ENCODE results near the gene MTMR3.

The MTMR3 gene

DNA sequence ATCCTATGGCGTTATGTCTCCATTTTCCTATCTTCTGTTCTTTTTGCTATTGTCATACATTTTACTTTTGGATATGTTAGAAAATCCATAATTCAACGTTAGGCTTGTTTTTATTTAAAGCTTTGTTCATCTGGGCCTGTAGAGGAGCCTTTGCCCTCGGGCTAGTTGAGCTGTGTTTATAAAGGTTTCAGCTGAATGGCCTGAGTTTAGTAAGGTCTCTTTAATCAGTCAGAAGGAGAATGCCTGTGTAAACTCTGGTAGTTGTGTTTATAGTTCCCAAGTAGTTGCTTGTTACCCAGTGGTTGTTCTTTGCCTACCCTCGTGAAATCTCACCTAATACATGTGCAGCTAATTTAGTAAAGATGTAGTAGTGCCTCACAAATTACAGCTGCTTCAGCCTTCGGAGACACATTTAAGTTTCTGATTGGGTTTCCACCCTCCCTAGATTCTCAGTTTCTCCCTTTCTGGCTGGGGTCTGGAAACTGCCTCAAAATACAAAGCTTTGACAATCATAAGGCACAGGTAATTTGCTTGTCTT is 33.1 kb downstream of the MTMR3 start:
- DNase-seq (ENCODE audit: low read depth in 3 of 3): no peak

DNA sequence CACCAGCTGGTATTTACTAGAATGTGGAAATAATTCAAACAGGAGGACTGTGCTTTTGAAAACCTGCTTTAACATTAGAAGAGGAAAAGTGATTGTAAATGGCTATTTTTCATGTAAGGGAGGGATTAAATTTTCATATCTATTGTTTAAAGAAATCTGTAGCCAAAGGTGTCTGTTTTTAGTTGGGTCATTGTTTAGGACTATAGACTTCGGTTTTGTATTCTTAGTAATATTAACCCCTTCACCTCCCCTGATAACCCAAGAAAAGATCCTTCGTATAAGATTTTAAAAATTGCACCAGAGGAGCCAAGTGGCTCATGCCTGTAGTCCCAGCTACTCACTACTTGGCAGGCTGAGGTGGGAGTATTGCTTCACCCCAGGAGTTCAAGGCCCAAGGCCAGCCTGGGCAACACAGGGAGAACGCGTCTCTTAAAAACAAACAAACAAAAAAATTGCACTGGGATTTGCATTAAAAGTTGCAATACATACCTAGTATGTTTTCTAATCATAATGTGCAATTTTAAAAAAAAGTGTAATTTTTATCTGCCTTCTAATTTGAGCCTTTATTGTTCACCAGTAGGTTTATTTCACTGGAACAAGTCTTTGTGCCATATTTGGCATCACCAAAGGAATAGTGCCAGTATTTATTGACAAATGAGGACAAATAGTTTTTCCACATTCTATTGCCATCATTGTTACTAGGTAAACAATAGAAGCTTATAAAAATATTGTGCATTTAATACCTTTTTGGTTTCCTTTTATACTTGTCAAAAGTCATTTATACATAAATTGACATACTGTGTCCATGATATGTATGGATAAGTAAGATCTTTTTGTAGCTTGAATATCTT is 34.3 kb downstream of the MTMR3 start:
- DNase-seq (ENCODE audit: low read depth in 3 of 3): no peak

DNA sequence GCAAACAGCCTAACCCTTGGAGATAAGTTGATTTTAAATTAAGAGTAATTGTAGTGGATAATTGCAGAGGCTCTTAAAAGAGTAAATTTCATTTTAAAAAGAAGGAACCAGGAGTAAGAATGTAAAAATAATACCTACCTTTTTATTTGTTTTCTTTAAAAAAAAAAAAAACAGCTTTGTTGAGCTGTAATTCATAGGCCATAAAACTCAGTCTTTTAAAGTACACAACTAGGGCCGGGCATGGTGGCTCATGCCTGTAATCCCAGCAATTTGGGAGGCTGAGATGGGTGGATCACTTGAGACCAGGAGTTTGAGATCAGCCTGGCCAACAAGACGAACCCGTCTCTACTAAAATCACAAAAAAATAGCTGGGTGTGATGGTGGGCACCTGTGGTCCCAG is 42.4 kb downstream of the MTMR3 start:
- DNase-seq (ENCODE audit: low read depth in 3 of 3): no peak

DNA sequence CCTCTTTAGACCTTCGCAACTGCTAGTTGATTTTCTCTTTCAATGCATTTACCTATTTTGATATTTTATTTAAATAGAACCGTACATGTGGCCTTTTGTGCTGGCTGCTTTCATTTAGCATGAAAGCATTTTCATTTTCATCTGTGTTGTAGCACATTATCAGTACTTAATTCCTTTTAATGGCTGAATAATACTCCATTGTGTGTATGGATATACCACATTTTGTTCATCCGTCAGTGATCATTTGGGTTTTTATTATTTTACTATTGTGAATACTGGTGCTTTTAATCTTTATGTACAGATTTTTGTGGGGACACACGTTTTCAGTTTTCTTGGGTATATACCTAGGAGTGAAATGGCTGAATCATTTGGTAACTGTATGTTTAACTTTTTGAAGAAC is 43.1 kb downstream of the MTMR3 start:
- DNase-seq (ENCODE audit: low read depth in 3 of 3): no peak

DNA sequence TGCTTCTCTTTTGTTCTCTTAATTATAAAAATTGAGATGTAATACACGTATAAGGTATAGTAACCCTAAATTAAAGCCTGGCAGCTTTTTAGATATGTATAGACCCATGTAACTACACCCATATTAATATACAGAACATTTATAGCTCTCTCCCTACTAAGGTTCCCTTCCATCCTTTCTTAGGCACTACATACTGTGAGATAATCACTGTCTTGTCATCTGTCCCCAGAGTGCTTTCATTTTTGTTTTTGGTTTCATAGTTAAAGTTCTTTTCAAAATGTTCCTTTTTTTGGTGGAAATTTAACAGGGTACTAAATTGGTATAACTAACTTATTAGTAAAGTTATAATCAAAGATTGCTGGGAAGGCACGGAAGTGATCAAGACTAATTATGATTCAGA is 49.2 kb downstream of the MTMR3 start:
- DNase-seq (ENCODE audit: low read depth in 3 of 3): no peak

DNA sequence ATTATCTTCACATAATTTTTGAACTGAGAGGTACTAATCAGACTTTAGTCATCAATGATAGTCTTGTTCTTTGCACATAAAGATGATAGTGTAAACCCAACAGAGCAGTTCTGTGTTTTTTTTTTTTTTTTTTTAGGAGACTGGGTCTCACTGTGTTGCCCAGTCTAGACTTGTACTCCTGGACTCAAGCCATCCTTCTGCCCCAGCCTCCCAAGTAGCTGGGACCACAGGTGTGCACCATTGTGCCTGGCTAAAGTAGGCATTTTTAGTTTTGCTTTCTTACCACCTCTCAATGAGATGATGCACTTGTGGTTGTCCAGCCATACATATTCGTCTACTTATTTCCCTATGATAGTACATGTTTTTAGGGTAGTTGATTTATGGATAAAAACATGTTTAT is 50.6 kb downstream of the MTMR3 start:
- DNase-seq (ENCODE audit: low read depth in 3 of 3): no peak

DNA sequence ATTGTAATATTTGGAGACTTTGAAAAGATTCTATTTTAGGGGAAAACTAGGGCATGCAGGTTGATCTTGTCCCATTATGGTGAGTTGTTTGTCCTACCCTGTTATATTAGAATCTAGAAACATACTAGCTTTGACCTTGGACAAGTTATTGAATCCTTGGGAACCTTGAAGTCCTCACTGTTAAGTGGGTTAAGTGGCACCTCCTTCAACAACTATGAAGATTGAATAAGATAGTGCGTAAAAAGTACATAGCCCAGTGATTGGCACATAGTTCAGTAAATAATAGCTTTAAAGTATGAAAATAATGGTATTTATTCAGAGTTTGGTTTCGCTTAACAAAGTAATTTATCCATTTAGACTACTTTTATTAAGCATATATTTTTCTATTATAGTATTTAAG is 51.6 kb downstream of the MTMR3 start:
- no peak for DNase-seq (ENCODE audit: low read depth in 3 of 3)

DNA sequence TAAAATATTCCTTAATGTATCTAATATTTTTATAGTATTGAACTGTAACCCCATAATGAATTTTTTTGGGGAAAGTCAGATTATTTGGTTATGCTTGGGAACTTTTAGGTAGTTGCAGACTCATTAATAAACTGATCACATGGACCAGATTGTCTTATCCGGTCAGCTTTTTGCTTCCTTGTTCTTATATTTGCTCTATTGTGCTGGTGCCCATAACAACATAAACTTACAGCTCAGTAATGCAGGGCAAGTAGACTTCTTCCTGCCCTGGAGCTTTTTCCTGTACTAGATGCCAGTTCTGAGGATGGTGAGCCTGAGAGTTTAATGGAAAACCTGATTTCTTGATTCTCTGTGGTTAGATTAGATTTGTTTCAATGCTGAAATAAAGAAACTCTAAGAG is 53.2 kb downstream of the MTMR3 start:
- no peak for DNase-seq (ENCODE audit: low read depth in 3 of 3)

DNA sequence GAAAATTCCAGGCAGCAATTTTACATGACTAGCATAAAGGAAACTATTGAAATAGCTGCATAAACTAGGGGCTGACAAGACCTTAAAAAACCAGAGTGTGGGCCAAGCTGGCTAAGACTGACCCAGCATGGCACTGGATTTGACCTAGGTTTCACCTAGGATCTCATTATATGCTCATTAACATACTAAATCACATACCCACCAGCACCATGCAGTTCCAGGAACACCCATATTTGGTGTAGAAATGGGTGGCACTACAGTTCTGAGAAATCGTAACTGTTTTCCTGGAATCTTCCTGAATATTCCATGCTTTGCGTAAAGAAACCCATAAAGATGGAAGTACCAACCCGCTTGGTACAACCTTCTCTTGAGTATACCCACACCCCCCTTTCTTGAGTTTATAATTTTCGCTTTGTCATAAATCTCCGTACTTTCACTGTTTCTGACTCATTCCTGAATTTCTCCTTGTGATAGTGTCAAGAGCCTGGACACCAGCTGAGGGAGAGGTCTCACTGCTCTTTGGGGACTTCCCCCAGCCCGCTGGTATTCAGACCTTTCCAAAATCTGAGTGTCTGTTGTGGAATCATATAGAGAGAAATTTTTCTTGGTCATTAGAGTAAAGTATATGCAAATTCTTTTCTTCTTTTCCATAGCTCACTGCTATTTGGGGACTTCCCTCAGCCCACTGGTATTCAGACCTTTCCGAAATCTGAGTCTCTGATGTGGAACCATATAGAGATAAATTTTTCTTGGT is 55.1 kb downstream of the MTMR3 start:
- DNase-seq (ENCODE audit: low read depth in 3 of 3): no peak

DNA sequence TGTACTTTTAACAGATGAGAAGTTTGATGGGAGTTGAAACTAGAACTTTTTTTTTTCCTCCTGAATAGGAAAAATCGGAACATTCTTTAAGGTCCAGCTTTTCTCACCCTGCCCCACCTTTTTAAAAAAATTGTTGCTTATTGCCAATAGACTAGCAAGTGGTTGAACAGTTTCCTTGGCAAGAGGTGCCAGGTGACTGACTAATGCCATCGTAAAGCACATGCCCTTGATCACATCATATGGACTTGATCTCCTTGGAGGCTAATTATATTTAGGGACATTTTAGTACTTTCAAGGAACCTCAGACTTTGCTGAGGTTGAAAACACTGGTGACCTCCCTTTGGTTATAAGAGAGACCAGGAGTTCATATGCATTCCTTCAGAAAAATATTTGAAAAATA is 57.6 kb downstream of the MTMR3 start:
- DNase-seq (ENCODE audit: low read depth in 3 of 3): no peak

DNA sequence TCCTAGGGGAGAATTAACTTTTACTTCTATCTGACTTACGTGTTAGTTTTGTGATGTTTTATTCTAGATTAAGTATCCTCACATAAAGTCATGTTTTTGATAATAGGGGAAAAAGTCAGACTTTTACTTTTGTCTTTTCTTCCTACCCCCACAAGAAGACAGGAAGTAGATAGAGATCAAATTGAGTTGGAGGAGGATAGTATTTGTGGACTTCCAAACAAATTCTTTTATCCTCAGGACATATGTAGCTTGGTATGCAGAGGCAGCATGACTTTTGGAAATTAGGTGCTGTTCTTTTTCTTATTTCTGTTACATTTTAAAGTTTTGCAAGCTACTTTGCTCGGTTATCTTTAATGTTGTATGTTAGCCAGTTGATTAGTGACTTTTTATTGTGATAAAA is 61.4 kb downstream of the MTMR3 start:
- no peak for DNase-seq (ENCODE audit: low read depth in 3 of 3)

DNA sequence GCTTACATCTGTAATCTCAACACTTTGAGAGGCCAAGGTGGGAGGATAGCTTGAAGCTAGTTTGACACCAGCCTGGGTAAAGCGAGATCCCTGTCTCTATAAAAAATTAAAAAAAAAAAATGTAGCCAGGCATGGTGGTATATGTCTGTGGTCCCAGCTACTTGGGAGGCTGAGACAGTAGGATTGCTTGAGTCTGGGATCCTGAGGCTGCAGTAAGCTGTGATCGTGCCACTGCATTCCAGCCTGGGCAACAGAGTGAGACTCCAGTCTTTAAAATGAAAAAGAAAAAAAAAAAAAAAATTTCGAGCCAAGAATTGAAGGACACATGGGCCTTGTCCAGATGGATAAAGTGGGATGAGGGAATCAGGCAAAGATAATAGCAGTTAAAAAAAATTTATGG is 62.5 kb downstream of the MTMR3 start:
- no peak for DNase-seq (ENCODE audit: low read depth in 3 of 3)

DNA sequence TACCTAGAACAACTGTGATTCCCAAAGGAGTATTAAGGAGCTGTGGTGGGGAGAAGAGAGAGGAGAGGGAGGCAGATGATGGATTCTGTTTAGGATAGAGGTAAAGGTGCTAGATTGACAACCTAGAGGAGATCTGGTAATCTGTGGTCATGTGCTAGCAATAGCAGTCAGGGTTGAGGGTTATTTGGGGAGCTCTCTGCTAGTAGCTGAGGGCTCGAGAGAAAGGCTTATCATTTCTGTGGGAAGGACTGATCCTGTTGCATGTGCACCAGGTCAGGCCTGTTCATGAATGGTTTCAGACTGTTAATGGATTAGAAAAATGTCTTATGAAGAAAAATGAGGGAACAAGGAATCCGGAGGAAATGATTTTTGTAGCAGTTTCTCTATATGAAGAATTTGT is 63.2 kb downstream of the MTMR3 start:
- no peak for DNase-seq (ENCODE audit: low read depth in 3 of 3)

DNA sequence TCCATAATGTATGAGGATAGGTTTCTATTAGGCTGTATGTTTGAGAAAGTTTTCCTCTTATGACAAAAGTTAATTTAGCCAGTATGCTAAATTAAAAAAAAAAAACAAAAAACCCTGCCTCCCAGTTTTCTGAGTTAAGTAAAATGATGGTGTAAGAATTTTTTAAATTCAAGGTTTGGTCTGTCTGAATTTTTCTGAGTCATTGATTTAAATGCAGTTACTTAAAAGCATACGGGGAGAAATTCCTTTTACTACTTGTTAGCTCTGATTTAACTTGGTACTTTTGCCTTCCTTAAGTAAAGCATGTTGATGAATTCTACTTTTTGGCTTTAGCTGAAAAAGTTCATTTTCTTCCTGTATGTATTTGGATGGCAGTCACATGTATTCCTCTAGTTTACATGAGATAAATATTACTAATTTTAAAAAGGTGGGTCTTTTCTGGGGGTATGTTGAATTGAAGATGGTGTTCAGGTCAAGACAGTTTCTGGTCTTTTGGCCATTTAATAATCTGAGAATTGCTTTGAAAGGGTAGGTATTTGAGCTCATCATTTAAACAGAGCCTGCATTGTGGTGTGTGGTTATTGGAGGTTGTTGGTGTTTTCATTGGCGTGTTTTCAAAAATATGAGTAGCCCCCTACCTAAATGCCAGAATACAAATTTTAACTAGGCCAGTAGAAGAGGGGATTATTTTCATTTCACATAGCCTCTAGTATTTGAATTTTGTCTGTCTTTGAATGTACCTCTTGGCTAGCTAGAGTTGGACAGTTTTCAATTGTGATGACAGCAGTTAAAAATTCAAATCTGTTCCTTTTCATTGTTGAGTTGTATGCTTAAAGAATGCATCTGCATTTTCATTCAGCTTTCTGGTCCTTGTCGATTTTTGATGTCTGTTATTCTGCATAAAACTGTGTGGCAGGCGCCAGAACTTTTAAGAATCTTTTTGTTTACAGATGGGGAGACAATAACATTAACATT is 64.7 kb downstream of the MTMR3 start:
- no peak for DNase-seq (ENCODE audit: low read depth in 3 of 3)

DNA sequence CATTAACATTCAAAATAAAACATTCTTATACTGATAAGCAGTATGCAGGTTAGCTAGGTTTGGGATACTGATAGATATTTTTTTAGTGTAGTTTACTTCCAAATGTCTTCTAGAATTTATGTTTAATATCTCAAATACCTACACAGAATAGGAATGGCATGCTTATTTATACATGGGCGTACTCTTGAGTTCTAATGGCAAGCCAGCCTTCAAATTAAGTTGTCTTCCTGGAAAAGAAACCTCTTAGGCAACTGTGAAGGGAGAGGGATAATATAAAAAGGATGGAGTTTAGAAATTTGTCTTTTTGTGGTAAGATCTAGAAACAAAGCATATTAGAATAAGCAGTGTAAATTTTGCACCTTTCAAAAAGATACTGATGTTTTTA is 65.4 kb downstream of the MTMR3 start:
- DNase-seq (ENCODE audit: low read depth in 3 of 3): no peak

DNA sequence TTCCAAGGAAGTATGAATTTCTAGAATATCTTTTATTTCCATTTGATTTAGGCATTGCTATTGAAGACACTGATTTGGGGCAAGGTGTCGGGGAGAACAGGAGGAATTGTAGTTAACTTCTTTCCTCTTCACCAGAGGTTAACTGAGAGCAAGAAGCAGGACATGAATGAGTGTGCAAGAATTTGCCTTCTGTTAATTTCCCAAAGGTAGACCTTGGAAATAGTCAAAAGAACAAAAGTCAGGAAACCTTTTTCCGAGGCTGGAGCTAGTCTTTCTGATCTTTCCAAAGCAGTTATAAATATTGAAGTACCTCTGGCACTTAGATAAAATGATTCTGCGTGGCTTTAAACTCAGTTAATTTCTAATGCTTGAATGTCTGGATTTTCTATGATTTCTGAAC is 66.9 kb downstream of the MTMR3 start:
- no peak for DNase-seq (ENCODE audit: low read depth in 3 of 3)

DNA sequence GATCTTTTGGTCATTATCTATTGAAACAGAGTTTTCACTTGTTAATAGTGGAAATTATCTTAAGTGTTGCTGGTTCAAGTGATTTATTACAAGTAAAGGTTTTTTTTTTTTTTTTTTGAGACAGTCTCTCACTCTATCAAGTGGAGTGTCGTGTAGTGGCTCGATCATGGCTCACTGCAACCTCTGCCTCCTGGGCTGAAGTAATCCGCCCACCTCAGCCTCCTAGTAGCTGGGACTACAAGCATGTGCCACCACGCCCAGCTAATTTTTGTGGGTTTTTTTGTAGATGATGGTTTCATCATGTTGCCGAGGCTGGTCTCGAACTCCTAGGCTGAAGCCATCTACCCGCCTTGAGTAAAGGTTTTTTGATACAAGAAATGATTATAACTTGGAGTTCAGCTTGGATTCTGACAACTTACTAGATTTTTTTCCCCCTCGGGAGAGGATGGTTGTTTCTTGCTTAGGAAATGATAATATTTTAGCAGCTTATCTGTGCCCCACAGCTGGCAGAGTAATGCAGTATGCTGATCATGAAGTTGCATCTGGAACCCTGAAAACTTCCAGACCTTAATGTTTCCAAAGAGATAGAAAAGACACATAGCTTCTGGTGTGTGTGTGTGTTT is 68.9 kb downstream of the MTMR3 start:
- DNase-seq (ENCODE audit: low read depth in 3 of 3): no peak

DNA sequence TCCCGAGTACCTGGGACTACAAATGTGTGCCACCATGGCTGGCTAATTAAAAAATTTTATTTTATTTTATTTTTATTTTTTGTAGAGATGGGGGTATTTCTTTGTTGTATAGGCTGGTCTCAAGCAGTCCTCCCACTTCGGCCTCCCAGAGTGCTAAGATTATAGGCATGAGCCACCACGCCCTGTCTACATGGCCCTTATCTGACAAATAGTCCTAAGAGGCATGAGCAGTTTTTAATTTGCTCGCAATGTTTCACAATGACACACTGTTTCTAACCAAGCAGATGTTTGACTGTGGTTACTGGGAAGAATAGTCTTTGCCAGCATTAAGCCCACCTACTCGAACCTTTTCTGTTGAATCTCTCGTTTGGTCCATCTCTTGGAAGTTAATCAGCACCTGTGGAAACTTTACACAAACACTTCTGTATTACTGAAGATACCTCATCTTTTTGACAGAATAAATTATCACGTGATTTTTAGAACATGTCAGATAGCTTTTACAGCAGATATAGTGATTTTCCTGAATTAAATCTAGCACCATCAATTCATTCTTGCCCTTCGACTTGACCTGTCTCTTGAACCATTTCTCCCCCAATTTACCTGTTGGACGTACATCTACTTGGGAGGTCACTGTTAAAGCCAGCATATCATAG is 71.4 kb downstream of the MTMR3 start:
- DNase-seq (ENCODE audit: low read depth in 3 of 3): no peak

DNA sequence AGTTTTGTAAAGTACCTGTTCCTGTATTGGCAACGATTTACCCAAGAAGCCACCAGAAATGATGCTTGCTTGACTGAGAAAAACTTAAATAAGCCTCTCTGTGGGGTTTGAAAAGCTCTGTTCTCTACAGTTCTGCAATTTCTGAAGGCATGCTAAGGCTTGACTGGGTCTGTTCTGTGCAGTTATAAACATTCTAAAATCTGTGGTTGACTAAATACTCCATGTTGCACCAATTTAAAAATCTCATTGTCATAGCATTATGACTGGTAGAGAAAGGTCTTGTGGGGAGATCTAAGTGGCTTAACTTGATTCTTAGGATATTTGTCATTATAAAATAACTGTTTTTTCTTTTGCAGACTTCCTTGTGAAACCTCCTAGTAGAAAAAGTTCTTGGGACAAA is 73.7 kb downstream of the MTMR3 start:
- no peak for DNase-seq (ENCODE audit: low read depth in 3 of 3)

DNA sequence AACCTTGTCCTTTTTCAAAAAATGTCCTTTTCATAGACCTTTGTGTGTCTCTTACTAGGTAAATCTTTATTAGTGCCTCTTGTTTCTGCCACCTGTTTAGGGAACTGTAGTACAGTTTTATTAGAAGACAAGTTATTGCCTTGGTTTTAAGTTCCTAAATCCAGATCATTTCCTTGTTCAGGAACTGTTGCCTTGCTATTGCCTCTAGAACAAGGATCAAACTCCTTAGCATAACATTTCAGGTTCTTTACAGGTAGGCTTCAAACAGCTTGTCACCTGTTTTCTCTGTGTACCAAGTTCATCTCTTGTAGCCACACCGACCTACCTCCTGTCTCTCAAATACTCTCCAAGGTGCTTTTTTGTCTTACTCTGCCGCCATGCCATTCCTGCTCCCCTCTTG is 75.2 kb downstream of the MTMR3 start:
- no peak for DNase-seq (ENCODE audit: low read depth in 3 of 3)

DNA sequence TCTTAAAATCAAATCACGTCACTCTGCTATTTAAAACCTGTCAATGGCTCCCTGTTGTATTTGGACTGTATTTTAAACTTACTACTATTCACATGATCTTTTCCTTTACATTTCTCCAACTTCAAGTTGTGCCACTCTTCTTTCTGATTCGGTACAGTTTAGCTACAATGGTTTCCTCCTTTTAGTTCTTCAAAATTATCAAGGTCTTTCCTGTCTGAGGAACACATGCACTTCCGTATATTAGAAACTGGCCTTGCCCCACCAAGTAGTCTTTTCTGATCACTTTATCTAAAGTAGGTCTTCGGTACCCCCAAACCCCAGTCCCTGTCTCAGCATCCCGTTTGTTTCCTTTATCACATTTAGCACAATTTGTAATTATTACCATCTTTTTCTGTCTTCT is 81.8 kb downstream of the MTMR3 start:
- no peak for DNase-seq (ENCODE audit: low read depth in 3 of 3)
